ENCODE measurements around the gene IL17RA. TPM values are rescaled to one million over a fixed set of nuclear protein-coding genes. Genes with fewer than 3 reads are reported as not detected.

The IL17RA gene
- total RNA-seq (2012; rRNA removed) (5.2 and 5.8 TPM in 2 replicates), polyA plus RNA-seq (2012; rRNA removed) (15.3 and 18.3 TPM in 2 replicates), Bru-seq, nascent RNA (percentile 75 among the genes with signal in this experiment), BruChase-seq, experiment 1, labeled RNA remaining after a 6-hour chase (percentile 73 among the genes with signal in this experiment), BruChase-seq, experiment 2, labeled RNA remaining after a 2-hour chase (percentile 81 among the genes with signal in this experiment)
- polyA plus RNA-seq (2012; cell fraction: cytosol; rRNA removed), result 17.1 and 20.5 TPM in 2 replicates
- 15.5 and 20.2 TPM in 2 replicates for polyA plus RNA-seq (2012; cell fraction: nucleus; rRNA removed; ENCODE audit: low replicate concordance)
- long read RNA-seq, full-length matches to known transcripts, result 1 of 35 reads
- long read RNA-seq, partial matches to known transcripts, result 23 of 35 reads
- long read RNA-seq, other reads (novel, unspliced or antisense), result 11 of 35 reads

- Histone ChIP-seq H3K4me2 (ENCODE audit: low read depth, low read length) (peak within 1 kb of the TSS; percentile 91), H4K91ac (ENCODE audit: insufficient read depth, low read depth, low read length) (peak within 1 kb of the TSS; percentile 81), H2AFZ (replicated peaks; ENCODE audit: low read length, poor library complexity) (peak within 1 kb of the TSS; percentile 100), H4K8ac (ENCODE audit: low read depth in 2 of 2, low read length in 2 of 2) (peak within 1 kb of the TSS; percentile 73 to 97), H2AK5ac (ENCODE audit: low read depth, low read length) (peak within 1 kb of the TSS; percentile 33; the same call in 1 of the 2 replicates), H3K18ac (ENCODE audit: low read depth, low read length) (peak within 1 kb of the TSS; percentile 55), H3K14ac (replicated peaks; ENCODE audit: low read depth, low read length) (peak within 1 kb of the TSS; percentile 88), H4K5ac (ENCODE audit: low read depth, low read length) (peak within 1 kb of the TSS; percentile 91), H3K56ac (ENCODE audit: extremely low read depth, insufficient read depth, low read length) (peak within 1 kb of the TSS; percentile 61), H2BK20ac (ENCODE audit: low read depth, low read length) (peak within 1 kb of the TSS; percentile 44), H2BK5ac (ENCODE audit: low read depth, low read length, poor library complexity, severe bottlenecking) (peak within 1 kb of the TSS; percentile 90), H2BK120ac (ENCODE audit: low read depth, low read length) (peak within 1 kb of the TSS; percentile 67), H3K79me1 (ENCODE audit: low read depth in 1 of 2, low read length in 2 of 2) (peaks cover 9 to 46% of the 10 kb centered on the region in 2 experiments), H3K4me3 (ENCODE audit: insufficient read depth, low read depth, low read length) (peak within 1 kb of the TSS; percentile 83), H3K4me1 (ENCODE audit: control insufficient read depth, insufficient read depth, low read length) (peaks cover 13% of the 10 kb centered on the region), H3K9ac (ENCODE audit: low read depth, low read length) (peak within 1 kb of the TSS; percentile 85), H3K27me3 (ENCODE audit: control insufficient read depth, insufficient read depth, low read length) (no peaks in the 10 kb centered on the region), H3K27ac (ENCODE audit: insufficient read depth, low read length) (peak within 1 kb of the TSS; percentile 85), H3K4ac (ENCODE audit: low read depth, low read length) (peak within 1 kb of the TSS; percentile 96), H4K20me1 (ENCODE audit: insufficient read depth, low read length) (peaks cover 34% of the 10 kb centered on the region), H2BK15ac (ENCODE audit: low read depth, low read length) (no peak within 1 kb of the TSS), H3K9me3 (ENCODE audit: control insufficient read depth, insufficient read depth, low read length) (no peaks in the 10 kb centered on the region), H3K36me3 (ENCODE audit: control insufficient read depth, insufficient read depth, low read length) (no peaks in the 10 kb centered on the region), H3K9me1 (ENCODE audit: insufficient read depth, low read length) (peaks cover 10% of the 10 kb centered on the region), H3K23ac (ENCODE audit: low read depth, low read length) (peak within 1 kb of the TSS; percentile 24; the same call in 1 of the 2 replicates), H2AK9ac (replicated peaks; ENCODE audit: low read depth, low read length, poor library complexity) (peak within 1 kb of the TSS; percentile 90)
- intact Hi-C loops (cut with micrococcal nuclease) (loop anchor here (2.0 kb wide), 1 partner anchor 74 kb away; the partner anchor contains the start of gene HDHD5), in situ Hi-C loops (cut with MboI; ENCODE audit: low sequenced_read_pairs) (loop anchor here (5.0 to 25.0 kb wide), 2 partner anchors 68 to 728 kb away; no protein-coding TSS in a partner anchor), dilution Hi-C loops (cut with HindIII; ENCODE audit: low sequenced_read_pairs, unreplicated experiment) (no loop called here)
- ChIA-PET CTCF (interaction anchor here (1.2 kb wide), 1 partner anchor 87 kb away, joined by 3 read pairs; no protein-coding TSS in a partner anchor), POLR2A (ENCODE audit: unreplicated experiment) (no interaction called here)
- BruUV-seq (replicated peaks), result no TSS peak
- peak; percentile 98 for ATAC-seq (ENCODE audit: low read depth)
- TF ChIP-seq POLR2A (IDR thresholded peaks at IDR 0.05; ENCODE audit: low read depth, low read length) (peak; percentile 64), MAZ (IDR thresholded peaks at IDR 0.05; ENCODE audit: borderline replicate concordance, low read depth, low read length) (peak; percentile 86), CEBPB (IDR thresholded peaks at IDR 0.05; ENCODE audit: low read depth, low read length) (no peak), SMC3 (IDR thresholded peaks at IDR 0.05; ENCODE audit: low read depth, low read length) (no peak)
- WGBS, 2 experiments (ENCODE audit: extremely low coverage in 2 of 2, insufficient read length in 1 of 2), result 0% methylated on average over 10 of the region's 68 CpGs; no CpG with 5 or more reads in 1 of the 2 experiments
- DNase-seq, result peak; percentile 84
These were observed at the start of gene IL17RA for GRCh38 chr22:17084554-17085276. IL17RA (plus strand) TSS chr22:17085000; CDS start chr22:17085092, 92 bp downstream.
